HUES64 (cell line): ENCODE data around the gene TOB1.

ENCODE experiments used
- H3K27ac ChIP-seq: 2 replicates; pipeline ENCODE4 v1.7.0; 2013; ENCODE audit warnings: low read depth, low read length, inconsistent platforms
- H3K27me3 ChIP-seq: 2 replicates; pipeline ENCODE4 v1.6.1; 2013; ENCODE audit warnings: mild to moderate bottlenecking, low read length; ENCODE audit not compliant: insufficient read depth
- H3K36me3 ChIP-seq: 2 replicates; pipeline ENCODE4 v1.6.1; 2013; ENCODE audit warnings: mild to moderate bottlenecking, low read length; ENCODE audit not compliant: insufficient read depth
- H3K4me1 ChIP-seq: 2 replicates; pipeline ENCODE4 v1.6.1; 2013; ENCODE audit warnings: mild to moderate bottlenecking, low read length, moderate library complexity; ENCODE audit not compliant: insufficient read depth
- H3K4me3 ChIP-seq: 2 replicates; pipeline ENCODE4 v1.5.1; 2013; ENCODE audit warnings: mild to moderate bottlenecking, low read length, moderate library complexity
- H3K9ac ChIP-seq: 2 replicates; pipeline ENCODE4 v1.6.1; 2013; ENCODE audit warnings: mild to moderate bottlenecking, low read depth, low read length
- H3K9me3 ChIP-seq: 2 replicates; pipeline ENCODE4 v1.6.1; 2013; ENCODE audit warnings: low read depth, low read length; ENCODE audit not compliant: insufficient read depth
- WGBS: fragments of 150-250, 120-280 bp; methylation state at CpG from one replicate; pipeline ENCODE4 v1.1.7; 2013; ENCODE audit warnings: missing lambda C conversion rate; 5-methylcytosine and 5-hydroxymethylcytosine counted together

The TOB1 gene

GRCh38 chr17:50820651-50821050 lies 45.5 kb downstream of the TOB1 start:
- 84% methylated on average over 10 of the region's 10 CpGs for WGBS
- no peaks in the 10 kb centered on the region for H3K27me3 ChIP-seq
- H3K27ac ChIP-seq, result no peak overlapping the region
- H3K4me3 ChIP-seq, result no peak overlapping the region
- no peak overlapping the region for H3K9ac ChIP-seq
- H3K9me3 ChIP-seq, result no peaks in the 10 kb centered on the region
- H3K36me3 ChIP-seq, result no peaks in the 10 kb centered on the region
- H3K4me1 ChIP-seq, result peaks cover 10% of the 10 kb centered on the region; the same call in 1 of the 2 replicates

DNA sequence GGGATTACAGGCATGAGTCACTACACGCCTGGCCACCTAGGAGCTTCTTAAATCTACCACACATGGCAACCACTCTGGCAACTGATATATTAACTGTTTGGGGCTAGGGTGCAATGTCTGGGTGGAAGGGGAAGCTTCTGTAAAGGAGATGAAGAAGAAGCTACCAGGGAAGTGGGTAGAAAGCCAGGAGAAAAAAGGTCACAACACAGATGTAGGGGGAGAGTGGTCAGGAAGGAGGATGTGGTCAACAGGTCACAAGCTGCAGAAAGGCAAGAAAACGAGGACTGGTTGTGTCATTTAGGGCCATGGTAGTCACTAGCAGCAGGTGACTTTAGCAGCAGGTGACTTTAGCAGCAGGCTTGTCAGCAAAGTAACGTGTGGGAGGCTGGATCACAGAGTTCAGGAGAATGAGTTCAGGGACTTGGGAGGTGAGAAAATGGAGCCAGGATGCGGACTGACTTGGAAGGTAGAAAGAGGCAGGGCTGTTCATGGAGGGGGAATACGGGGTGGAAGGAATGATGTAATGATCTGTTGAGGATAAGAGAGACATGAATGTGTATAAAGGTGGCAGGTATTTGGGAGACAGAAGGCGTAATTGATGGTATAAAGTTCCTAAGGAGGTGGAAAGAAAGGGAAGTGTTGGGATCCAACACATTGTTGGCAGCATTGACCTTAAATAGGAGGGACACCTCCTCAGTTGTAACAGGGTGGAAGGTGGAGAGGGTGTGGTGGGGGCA lies 47.1 kb downstream of the TOB1 start:
- Histone ChIP-seq H3K36me3 (no peaks in the 10 kb centered on the region), H3K4me1 (peaks cover 10% of the 10 kb centered on the region; the same call in 1 of the 2 replicates), H3K27me3 (no peaks in the 10 kb centered on the region), H3K9me3 (no peaks in the 10 kb centered on the region), H3K9ac (no peak overlapping the region), H3K4me3 (no peak overlapping the region), H3K27ac (no peak overlapping the region)
- WGBS, result 75% methylated on average over 6 of the region's 6 CpGs

GRCh38 chr17:50818261-50818660 lies 47.9 kb downstream of the TOB1 start:
- Histone ChIP-seq H3K4me1 (peaks cover 10% of the 10 kb centered on the region; the same call in 1 of the 2 replicates), H3K27me3 (no peaks in the 10 kb centered on the region), H3K9ac (no peak overlapping the region), H3K27ac (no peak overlapping the region), H3K4me3 (no peak overlapping the region), H3K36me3 (no peaks in the 10 kb centered on the region), H3K9me3 (no peaks in the 10 kb centered on the region)
- 77% methylated on average over 4 of the region's 4 CpGs for WGBS

GRCh38 chr17:50817838-50818237 lies 48.3 kb downstream of the TOB1 start:
- Histone ChIP-seq H3K9ac (no peak overlapping the region), H3K36me3 (no peaks in the 10 kb centered on the region), H3K27me3 (no peaks in the 10 kb centered on the region), H3K27ac (no peak overlapping the region), H3K4me3 (no peak overlapping the region), H3K4me1 (peaks cover 10% of the 10 kb centered on the region; the same call in 1 of the 2 replicates), H3K9me3 (no peaks in the 10 kb centered on the region)
- 50% methylated on average over 7 of the region's 7 CpGs for WGBS

DNA sequence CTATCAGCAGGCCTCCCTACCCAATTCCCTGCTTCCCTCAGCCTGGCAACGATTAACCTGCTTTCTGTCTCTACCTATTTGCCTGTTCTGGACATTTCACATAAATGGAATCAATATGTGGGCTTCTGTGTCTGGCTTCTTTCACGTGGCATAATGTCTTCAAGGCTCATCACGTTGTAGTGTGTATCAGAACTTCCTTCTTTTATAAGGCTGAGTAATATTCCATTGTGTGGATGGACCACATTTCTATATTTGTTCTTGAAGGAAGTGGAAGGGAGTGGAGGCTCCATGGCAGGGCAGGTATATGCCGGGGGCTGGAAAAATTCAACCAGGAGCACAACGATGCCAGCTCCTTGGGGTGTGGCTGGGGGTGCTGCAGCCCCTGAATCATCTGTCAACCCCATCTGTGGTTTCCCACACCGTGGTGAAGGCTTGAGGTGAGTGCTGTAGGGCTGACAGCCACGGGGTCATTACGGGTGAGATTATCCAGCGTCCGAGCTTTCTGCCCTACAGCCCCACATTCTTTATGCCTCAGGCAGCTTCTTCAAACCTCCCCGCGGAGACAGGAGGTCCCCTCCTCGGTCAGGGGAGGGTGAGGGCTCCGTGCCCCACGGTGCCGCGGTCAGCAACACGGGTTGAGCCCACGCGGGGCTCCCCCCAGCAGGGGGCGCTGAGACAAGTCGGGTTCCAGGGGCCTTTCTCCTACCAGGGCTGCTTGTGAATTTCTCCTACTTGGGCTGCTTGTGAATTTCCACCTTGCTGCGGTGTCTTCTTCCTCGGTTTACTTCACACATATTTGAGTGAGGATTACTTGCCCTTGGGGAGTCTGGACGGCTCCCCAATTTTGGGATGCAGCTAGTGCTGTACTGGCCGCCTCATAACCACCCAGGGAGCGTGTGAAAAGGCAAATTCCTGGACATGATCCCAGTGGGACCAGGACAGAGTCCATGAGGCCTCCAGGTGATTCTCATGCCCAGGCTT lies 49.1 kb downstream of the TOB1 start:
- H3K27me3 ChIP-seq, result no peaks in the 10 kb centered on the region
- 46% methylated on average over 26 of the region's 27 CpGs for WGBS
- H3K4me3 ChIP-seq, result no peak overlapping the region
- no peak overlapping the region for H3K27ac ChIP-seq
- H3K36me3 ChIP-seq, result no peaks in the 10 kb centered on the region
- no peak overlapping the region for H3K9ac ChIP-seq
- H3K9me3 ChIP-seq, result no peaks in the 10 kb centered on the region
- H3K4me1 ChIP-seq, result peaks cover 10% of the 10 kb centered on the region; the same call in 1 of the 2 replicates

DNA sequence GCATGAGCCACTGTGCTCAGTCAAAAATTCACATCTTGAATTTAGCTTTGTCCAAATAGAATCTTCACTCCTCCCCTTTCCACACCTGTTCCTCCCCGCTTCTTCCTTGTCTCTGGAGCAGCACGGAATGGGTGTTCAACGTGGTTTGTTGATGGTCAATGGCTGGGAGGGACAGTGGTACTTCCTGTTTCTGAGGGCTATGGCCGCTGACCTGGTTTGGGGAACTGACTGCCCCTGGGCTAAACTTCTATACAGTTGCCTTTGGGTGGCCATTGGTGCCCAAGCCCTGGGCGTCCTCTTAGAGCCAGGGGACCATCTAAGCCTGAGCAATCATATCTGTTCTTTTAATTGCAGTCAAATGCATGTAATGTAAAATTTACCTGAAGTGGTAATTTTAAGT lies 49.9 kb downstream of the TOB1 start:
- Histone ChIP-seq H3K9me3 (no peaks in the 10 kb centered on the region), H3K4me1 (peaks cover 10% of the 10 kb centered on the region; the same call in 1 of the 2 replicates), H3K36me3 (no peaks in the 10 kb centered on the region), H3K27me3 (no peaks in the 10 kb centered on the region), H3K4me3 (no peak overlapping the region), H3K9ac (no peak overlapping the region), H3K27ac (no peak overlapping the region)
- 95% methylated on average over 5 of the region's 5 CpGs for WGBS

- no peaks in the 10 kb centered on the region for H3K36me3 ChIP-seq
- H3K27ac ChIP-seq, result no peak overlapping the region
- 90% methylated on average over 3 of the region's 3 CpGs for WGBS
- peaks cover 10% of the 10 kb centered on the region; the same call in 1 of the 2 replicates for H3K4me1 ChIP-seq
- H3K4me3 ChIP-seq, result no peak overlapping the region
- no peaks in the 10 kb centered on the region for H3K27me3 ChIP-seq
- H3K9ac ChIP-seq, result no peak overlapping the region
- no peaks in the 10 kb centered on the region for H3K9me3 ChIP-seq
Measured at GRCh38 chr17:50815400-50815799, 50.8 kb downstream of the TOB1 start.

- H3K27me3 ChIP-seq, result no peaks in the 10 kb centered on the region
Measured at GRCh38 chr17:50813583-50813982, 52.6 kb downstream of the TOB1 start.

More at GRCh38 chr17:50813583-50813982, 52.6 kb downstream of the TOB1 start:
- H3K36me3 ChIP-seq, result no peaks in the 10 kb centered on the region
- peaks cover 10% of the 10 kb centered on the region; the same call in 1 of the 2 replicates for H3K4me1 ChIP-seq
- no peaks in the 10 kb centered on the region for H3K9me3 ChIP-seq
- no peak overlapping the region for H3K4me3 ChIP-seq
- H3K9ac ChIP-seq, result no peak overlapping the region
- H3K27ac ChIP-seq, result no peak overlapping the region
